ENCODE data around the gene ALPI.

ALPI gene

DNA sequence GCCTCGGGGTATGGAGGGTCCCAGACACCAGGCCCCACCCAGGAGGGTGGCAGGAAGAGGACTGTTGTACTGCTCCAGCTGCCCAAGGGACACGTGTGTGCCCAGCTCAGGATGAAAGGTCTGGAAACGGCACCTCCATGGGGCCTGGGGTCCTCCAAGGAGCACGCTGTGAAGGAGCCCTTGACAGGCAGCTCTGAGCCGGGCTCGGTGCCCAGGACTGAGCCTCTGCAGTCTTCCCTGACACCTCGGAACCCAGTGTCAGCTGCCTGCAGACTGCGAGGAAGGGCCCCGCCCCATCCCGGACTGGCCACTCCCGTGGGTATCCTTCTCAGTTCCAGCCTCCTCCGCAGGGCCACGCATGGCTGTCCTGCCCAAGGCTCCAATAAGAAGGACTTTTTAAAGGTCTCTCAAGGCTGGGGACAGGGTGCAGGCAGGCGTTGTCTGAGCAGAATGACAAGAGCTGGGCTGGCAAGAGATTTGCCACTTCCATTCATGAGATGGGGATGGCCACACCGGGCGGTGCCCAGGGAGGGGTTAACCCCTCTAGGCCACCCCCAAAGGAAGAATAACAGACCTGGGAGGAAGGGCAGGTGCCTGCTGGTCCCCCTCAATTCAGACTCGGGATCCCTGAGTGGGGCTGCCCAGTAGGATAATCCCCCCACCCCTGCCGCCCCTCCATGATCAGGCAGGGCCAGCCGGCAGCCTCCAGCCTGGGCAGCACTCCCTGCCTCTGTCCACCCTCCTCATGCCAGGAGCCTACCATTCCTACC, 22.8 kb downstream of the ALPI start:
- Histone ChIP-seq H3K9me3 (ENCODE audit: low read length) (no peaks in the 10 kb centered on the region), H3K27ac (ENCODE audit: low read depth, low read length) (no peak overlapping the region), H3K27me3 (ENCODE audit: control insufficient read depth in 1 of 2, insufficient read depth in 2 of 2, low read length in 2 of 2) (peaks cover 0 to 8% of the 10 kb centered on the region in 2 donors), H3K4me3 (ENCODE audit: low read depth in 1 of 2, low read length in 2 of 2) (no peak overlapping the region), H3K4me1 (ENCODE audit: insufficient read depth, low read length) (no peaks in the 10 kb centered on the region), H3K36me3 (ENCODE audit: insufficient read depth, low read length) (no peaks in the 10 kb centered on the region), H3K9ac (ENCODE audit: low read length) (no peak overlapping the region)

GRCh38 chr2:232479341-232480200, 23.6 kb downstream of the ALPI start:
- no peak overlapping the region for H3K9ac ChIP-seq (ENCODE audit: low read length)
- no peaks in the 10 kb centered on the region for H3K9me3 ChIP-seq (ENCODE audit: low read length)
- H3K4me1 ChIP-seq (ENCODE audit: insufficient read depth, low read length) = no peaks in the 10 kb centered on the region
- H3K27ac ChIP-seq (ENCODE audit: low read depth, low read length) = no peak overlapping the region
- H3K4me3 ChIP-seq (ENCODE audit: low read depth in 1 of 2, low read length in 2 of 2) = no peak overlapping the region
- no peaks in the 10 kb centered on the region for H3K36me3 ChIP-seq (ENCODE audit: insufficient read depth, low read length)
- peaks cover 4 to 15% of the 10 kb centered on the region in 2 donors for H3K27me3 ChIP-seq (ENCODE audit: control insufficient read depth in 1 of 2, insufficient read depth in 2 of 2, low read length in 2 of 2)

GRCh38 chr2:232480201-232481190, 24.5 kb downstream of the ALPI start:
- Histone ChIP-seq H3K9me3 (ENCODE audit: low read length) (no peaks in the 10 kb centered on the region), H3K4me1 (ENCODE audit: insufficient read depth, low read length) (no peaks in the 10 kb centered on the region), H3K9ac (ENCODE audit: low read length) (no peak overlapping the region), H3K4me3 (ENCODE audit: low read depth in 1 of 2, low read length in 2 of 2) (no peak overlapping the region), H3K36me3 (ENCODE audit: insufficient read depth, low read length) (no peaks in the 10 kb centered on the region), H3K27me3 (ENCODE audit: control insufficient read depth in 1 of 2, insufficient read depth in 2 of 2, low read length in 2 of 2) (peaks cover 10 to 24% of the 10 kb centered on the region in 2 donors), H3K27ac (ENCODE audit: low read depth, low read length) (no peak overlapping the region)

GRCh38 chr2:232481322-232482140, 25.6 kb downstream of the ALPI start:
- H3K9me3 ChIP-seq (ENCODE audit: low read length) = no peaks in the 10 kb centered on the region
- no peaks in the 10 kb centered on the region for H3K36me3 ChIP-seq (ENCODE audit: insufficient read depth, low read length)
- H3K4me3 ChIP-seq (ENCODE audit: low read depth in 1 of 2, low read length in 2 of 2) = no peak overlapping the region
- no peaks in the 10 kb centered on the region for H3K4me1 ChIP-seq (ENCODE audit: insufficient read depth, low read length)
- H3K27me3 ChIP-seq (ENCODE audit: control insufficient read depth in 1 of 2, insufficient read depth in 2 of 2, low read length in 2 of 2) = peaks cover 10 to 32% of the 10 kb centered on the region in 2 donors
- no peak overlapping the region for H3K9ac ChIP-seq (ENCODE audit: low read length)
- H3K27ac ChIP-seq (ENCODE audit: low read depth, low read length) = no peak overlapping the region

DNA sequence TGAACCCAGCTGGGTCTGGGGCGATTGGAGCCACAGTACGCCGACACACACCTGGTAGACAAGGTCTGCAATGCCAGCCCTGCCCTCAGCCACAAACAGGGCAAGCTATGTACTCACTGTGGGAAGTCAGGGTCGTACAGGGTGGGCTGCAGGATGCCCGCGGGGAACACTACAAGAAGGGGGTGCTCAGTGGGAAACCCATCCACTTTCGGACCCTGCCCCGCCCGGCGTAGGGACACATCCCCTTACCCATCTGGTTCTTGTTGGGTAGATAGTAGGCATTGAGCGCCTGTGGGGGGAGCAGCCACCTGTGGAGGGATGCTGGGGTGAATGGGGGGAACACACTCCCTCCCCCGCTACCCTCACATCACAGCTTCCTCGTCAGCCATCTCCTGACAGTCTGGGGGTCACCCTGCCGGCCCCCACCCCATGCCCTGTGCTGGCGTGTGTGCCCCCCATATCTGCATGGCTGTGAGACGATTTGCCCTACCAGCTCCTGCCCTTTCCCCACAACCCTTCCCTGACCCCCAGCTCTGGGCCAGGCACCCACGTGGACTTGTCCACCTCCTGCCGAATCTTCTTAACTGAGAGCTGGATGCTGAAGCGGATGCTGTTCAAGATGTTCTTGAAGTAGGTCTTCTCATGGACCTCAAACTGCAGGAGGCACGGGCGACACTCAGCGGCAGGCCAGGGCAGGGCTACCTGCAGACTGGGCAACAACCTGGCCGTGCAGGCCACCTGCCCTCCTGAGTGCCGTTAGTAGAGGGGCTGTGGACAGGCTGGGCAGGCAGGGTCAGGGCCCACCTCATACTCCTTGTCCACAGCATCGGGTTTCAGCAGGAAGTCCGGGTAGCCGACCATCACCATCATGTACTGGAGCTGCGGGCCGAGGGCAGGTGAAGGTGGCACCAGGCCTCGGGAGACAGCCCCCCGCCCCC, 26.6 kb downstream of the ALPI start:
- no peak overlapping the region for H3K4me3 ChIP-seq (ENCODE audit: low read depth in 1 of 2, low read length in 2 of 2)
- no peak overlapping the region for H3K27ac ChIP-seq (ENCODE audit: low read depth, low read length)
- H3K4me1 ChIP-seq (ENCODE audit: insufficient read depth, low read length) = no peaks in the 10 kb centered on the region
- H3K36me3 ChIP-seq (ENCODE audit: insufficient read depth, low read length) = no peaks in the 10 kb centered on the region
- H3K9ac ChIP-seq (ENCODE audit: low read length) = no peak overlapping the region
- H3K9me3 ChIP-seq (ENCODE audit: low read length) = no peaks in the 10 kb centered on the region
- peaks cover 10 to 41% of the 10 kb centered on the region in 2 donors for H3K27me3 ChIP-seq (ENCODE audit: control insufficient read depth in 1 of 2, insufficient read depth in 2 of 2, low read length in 2 of 2)

DNA sequence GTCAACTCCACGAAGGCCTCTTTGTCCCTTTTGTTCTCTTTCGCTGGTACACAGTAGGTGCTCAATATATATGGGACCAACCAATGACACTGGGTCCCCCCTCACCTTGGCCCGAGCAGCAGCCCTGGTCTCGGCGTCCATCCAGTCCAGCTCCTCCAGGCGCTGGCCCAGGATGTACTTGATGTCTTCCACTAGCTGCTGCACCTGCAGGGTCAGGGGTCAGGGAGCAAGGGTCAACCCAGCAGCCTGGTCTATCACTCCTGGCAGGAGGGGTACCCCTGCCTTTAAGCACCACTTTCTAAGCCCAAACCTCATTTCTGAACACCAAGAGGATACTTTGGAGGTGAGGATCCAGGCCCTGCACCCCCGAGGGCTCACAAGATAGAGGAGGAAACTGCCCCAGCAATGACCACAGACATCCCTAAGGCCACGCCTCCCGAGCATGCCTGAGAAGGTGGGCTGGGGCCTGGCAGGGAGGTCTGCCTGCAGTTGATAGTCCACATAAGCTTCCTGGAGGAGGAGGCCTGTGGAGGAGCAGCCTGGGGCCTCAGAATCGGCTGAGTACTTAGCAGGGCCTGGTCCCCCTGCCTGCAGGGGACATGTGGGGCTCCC, 27.5 kb downstream of the ALPI start:
- Histone ChIP-seq H3K9me3 (ENCODE audit: low read length) (no peaks in the 10 kb centered on the region), H3K27me3 (ENCODE audit: control insufficient read depth in 1 of 2, insufficient read depth in 2 of 2, low read length in 2 of 2) (peaks cover 10 to 47% of the 10 kb centered on the region in 2 donors), H3K9ac (ENCODE audit: low read length) (no peak overlapping the region), H3K36me3 (ENCODE audit: insufficient read depth, low read length) (no peaks in the 10 kb centered on the region), H3K27ac (ENCODE audit: low read depth, low read length) (no peak overlapping the region), H3K4me1 (ENCODE audit: insufficient read depth, low read length) (no peaks in the 10 kb centered on the region), H3K4me3 (ENCODE audit: low read depth in 1 of 2, low read length in 2 of 2) (no peak overlapping the region)

GRCh38 chr2:232483923-232484627, 28.1 kb downstream of the ALPI start:
- Histone ChIP-seq H3K9me3 (ENCODE audit: low read length) (no peaks in the 10 kb centered on the region), H3K27ac (ENCODE audit: low read depth, low read length) (no peak overlapping the region), H3K4me1 (ENCODE audit: insufficient read depth, low read length) (no peaks in the 10 kb centered on the region), H3K27me3 (ENCODE audit: control insufficient read depth in 1 of 2, insufficient read depth in 2 of 2, low read length in 2 of 2) (peaks cover 10 to 53% of the 10 kb centered on the region in 2 donors), H3K36me3 (ENCODE audit: insufficient read depth, low read length) (no peaks in the 10 kb centered on the region), H3K4me3 (ENCODE audit: low read depth in 1 of 2, low read length in 2 of 2) (no peak overlapping the region), H3K9ac (ENCODE audit: low read length) (no peak overlapping the region)

DNA sequence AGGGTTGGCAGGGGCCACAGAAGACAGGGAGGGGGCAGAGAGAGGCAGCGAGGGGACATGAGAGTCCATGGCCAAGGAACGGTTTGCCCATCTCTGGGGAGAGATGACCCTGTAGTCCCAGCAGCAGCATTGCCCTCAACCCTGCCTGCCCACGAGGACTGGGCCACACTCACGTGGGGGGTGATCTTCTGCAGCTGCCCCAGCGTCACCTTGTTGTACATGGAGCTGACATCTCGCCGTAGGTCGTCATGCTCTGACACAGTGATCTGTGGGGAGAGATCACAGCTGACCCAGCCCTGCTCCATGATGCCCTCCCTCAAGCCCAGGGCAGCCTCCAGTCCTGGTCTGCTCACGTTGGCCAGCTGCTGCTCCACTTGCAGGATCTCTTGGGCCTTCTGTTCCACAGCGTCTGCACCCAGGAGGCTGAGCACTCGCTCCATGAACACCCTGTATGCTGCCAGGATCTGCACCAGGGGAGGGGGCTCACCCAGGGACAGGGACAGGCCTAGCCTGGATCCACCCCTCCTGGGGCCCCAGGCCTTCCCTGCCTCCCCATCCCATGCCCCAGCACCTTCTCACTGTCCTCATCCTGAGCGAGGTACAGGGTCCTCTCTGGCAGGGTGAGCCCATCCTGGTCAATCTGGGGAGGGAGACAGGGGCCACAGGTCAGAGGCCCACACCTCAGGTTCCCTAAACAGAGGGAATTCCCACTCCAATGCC, 28.8 kb downstream of the ALPI start:
- H3K27me3 ChIP-seq (ENCODE audit: control insufficient read depth in 1 of 2, insufficient read depth in 2 of 2, low read length in 2 of 2) = peaks cover 10 to 53% of the 10 kb centered on the region in 2 donors
- H3K36me3 ChIP-seq (ENCODE audit: insufficient read depth, low read length) = no peaks in the 10 kb centered on the region
- no peak overlapping the region for H3K27ac ChIP-seq (ENCODE audit: low read depth, low read length)
- H3K9ac ChIP-seq (ENCODE audit: low read length) = no peak overlapping the region
- no peaks in the 10 kb centered on the region for H3K4me1 ChIP-seq (ENCODE audit: insufficient read depth, low read length)
- H3K9me3 ChIP-seq (ENCODE audit: low read length) = no peaks in the 10 kb centered on the region
- no peak overlapping the region for H3K4me3 ChIP-seq (ENCODE audit: low read depth in 1 of 2, low read length in 2 of 2)

GRCh38 chr2:232485348-232485756, 29.4 kb downstream of the ALPI start:
- peaks cover 10 to 59% of the 10 kb centered on the region in 2 donors for H3K27me3 ChIP-seq (ENCODE audit: control insufficient read depth in 1 of 2, insufficient read depth in 2 of 2, low read length in 2 of 2)
- H3K9ac ChIP-seq (ENCODE audit: low read length) = no peak overlapping the region
- no peak overlapping the region for H3K27ac ChIP-seq (ENCODE audit: low read depth, low read length)
- H3K9me3 ChIP-seq (ENCODE audit: low read length) = no peaks in the 10 kb centered on the region
- H3K4me3 ChIP-seq (ENCODE audit: low read depth in 1 of 2, low read length in 2 of 2) = no peak overlapping the region
- H3K4me1 ChIP-seq (ENCODE audit: insufficient read depth, low read length) = no peaks in the 10 kb centered on the region
- no peaks in the 10 kb centered on the region for H3K36me3 ChIP-seq (ENCODE audit: insufficient read depth, low read length)

All from muscle layer of colon (tissue), 2 donors.